H1 (cell line): ENCODE data around the gene AKT1. TPM values are rescaled to one million over a fixed set of nuclear protein-coding genes. Genes with fewer than 3 reads are reported as not detected.

ENCODE experiments used
- CTCF ChIA-PET: fragments of 300-600 bp; sonication (Branson Sonifier 250); formaldehyde crosslinking; loops from one replicate; lab custom pipeline; 2021; ENCODE audit not compliant: partially characterized antibody; lab: Charles Lee
- POLR2A ChIA-PET: fragments of 300-600 bp; sonication (Branson Sonifier 250); formaldehyde crosslinking; loops from one replicate; lab custom pipeline; 2021; ENCODE audit warnings: inconsistent platforms; ENCODE audit not compliant: partially characterized antibody; lab: Charles Lee
- DNase-seq, 2 experiments: peaks; one replicate each; pipeline versions ENCODE4 v3.0.0 to v3.0.0-alpha.2; 2010 to 2022; ENCODE audit warnings: low spot score in 2 of 2, low read depth in 1 of 2, mixed read lengths in 1 of 2
- FAIRE-seq: peaks from 2 replicates; lab custom pipeline; 2011; peaks lifted over from hg19 to GRCh38; lab: Jason Lieb, UNC
- H2AFZ ChIP-seq: 2 replicates; pipeline ENCODE4 v1.8.1; 2012; ENCODE audit warnings: low read length, inconsistent platforms
- H2AK5ac ChIP-seq: 2 replicates; pipeline ENCODE4 v1.6.1; 2013; ENCODE audit warnings: low read depth, low read length
- H2BK120ac ChIP-seq: replicated peaks from 2 replicates; pipeline ENCODE3; 2013; ENCODE audit warnings: low read depth, low read length, inconsistent platforms
- H2BK12ac ChIP-seq: 2 replicates; pipeline ENCODE4 v1.6.1; 2013; ENCODE audit warnings: low read depth, low read length
- H2BK15ac ChIP-seq: 2 replicates; pipeline ENCODE4 v1.6.1; 2013; ENCODE audit warnings: low read length
- H2BK20ac ChIP-seq: 2 replicates; pipeline ENCODE4 v1.6.1; 2013; ENCODE audit warnings: low read length
- H2BK5ac ChIP-seq: 2 replicates; pipeline ENCODE4 v1.6.1; 2013; ENCODE audit warnings: low read depth, low read length
- H3K14ac ChIP-seq: 2 replicates; pipeline ENCODE4 v1.6.1; 2013; ENCODE audit warnings: inconsistent platforms; ENCODE audit not compliant: insufficient read length
- H3K18ac ChIP-seq: 2 replicates; pipeline ENCODE4 v1.6.1; 2013; ENCODE audit warnings: low read length; ENCODE audit errors: extremely low read depth
- H3K23ac ChIP-seq: 2 replicates; pipeline ENCODE4 v1.6.1; 2013; ENCODE audit warnings: inconsistent platforms; ENCODE audit not compliant: insufficient read length
- H3K23me2 ChIP-seq: 2 replicates; pipeline ENCODE4 v1.6.1; 2013; ENCODE audit warnings: low read depth, low read length
- H3K27ac ChIP-seq: 2 replicates; pipeline ENCODE4 v1.6.1; 2011; ENCODE audit warnings: low read depth, low read length, inconsistent platforms
- H3K27me3 ChIP-seq, 4 experiments: replicated peaks in 1 of 4; 1 replicate in 1 of 4; 2 replicates in 3 of 4; pipeline versions ENCODE4 v1.6.1 to v1.8.1; 2011 to 2013; ENCODE audit warnings: low read length in 3 of 4, mild to moderate bottlenecking in 3 of 4, inconsistent platforms in 2 of 4, mixed read lengths in 2 of 4, moderate library complexity in 1 of 4; ENCODE audit not compliant: control insufficient read depth in 3 of 4, insufficient read depth in 3 of 4; ENCODE audit errors: extremely low read depth in 1 of 4
- H3K36me3 ChIP-seq, 4 experiments: 2 replicates each; pipeline versions ENCODE4 v1.6.1 to v1.8.1; 2011 to 2013; ENCODE audit warnings: mild to moderate bottlenecking in 4 of 4, low read length in 3 of 4, moderate library complexity in 2 of 4, control low read depth in 1 of 4, inconsistent platforms in 1 of 4; ENCODE audit not compliant: insufficient read depth in 4 of 4, control insufficient read depth in 2 of 4
- H3K4ac ChIP-seq: replicated peaks from 2 replicates; pipeline ENCODE3; 2013; ENCODE audit warnings: low read length, low read depth, mixed read lengths, inconsistent platforms; ENCODE audit not compliant: insufficient read length
- H3K4me1 ChIP-seq, 4 experiments: replicated peaks in 1 of 4; 1 replicate in 1 of 4; 2 replicates in 3 of 4; pipeline versions ENCODE4 v1.6.1 to v1.8.1; 2011 to 2013; ENCODE audit warnings: low read length in 3 of 4, inconsistent platforms in 2 of 4, mixed read lengths in 1 of 4; ENCODE audit not compliant: insufficient read depth in 4 of 4, control insufficient read depth in 3 of 4
- H3K4me2 ChIP-seq, 2 experiments: 2 replicates each; pipeline versions ENCODE4 v1.6.1 to v1.8.1; 2011 to 2013; ENCODE audit warnings: low read depth in 2 of 2, low read length in 2 of 2, control low read depth in 1 of 2, inconsistent platforms in 1 of 2, mild to moderate bottlenecking in 1 of 2; ENCODE audit not compliant: insufficient read depth in 1 of 2
- H3K4me3 ChIP-seq, 4 experiments: fragments of 200-600, 300-600 bp in 1 of 4; sonication (generic), shearing (Covaris generic), sonication (Bioruptor Twin) in 1 of 4; 2 replicates each; pipeline versions ENCODE4 v1.5.1 to v1.8.1; 2011 to 2016; ENCODE audit warnings: low read length in 4 of 4, low read depth in 3 of 4, control low read depth in 2 of 4, inconsistent platforms in 2 of 4, mild to moderate bottlenecking in 2 of 4, mixed read lengths in 1 of 4, moderate library complexity in 1 of 4; ENCODE audit not compliant: insufficient read depth in 2 of 4; ENCODE audit errors: extremely low read depth in 1 of 4
- H3K56ac ChIP-seq: replicated peaks from 2 replicates; pipeline ENCODE3; 2013; ENCODE audit warnings: low read depth, mild to moderate bottlenecking, mixed read lengths, low read length, inconsistent platforms; ENCODE audit not compliant: insufficient read length
- H3K79me1 ChIP-seq: 2 replicates; pipeline ENCODE4 v1.6.1; 2013; ENCODE audit warnings: low read depth, low read length, control low read depth
- H3K79me2 ChIP-seq, 2 experiments: 2 replicates each; pipeline versions ENCODE4 v1.6.1 to v1.8.1; 2012 to 2013; ENCODE audit warnings: low read length in 2 of 2, mild to moderate bottlenecking in 2 of 2, inconsistent platforms in 1 of 2; ENCODE audit not compliant: insufficient read depth in 2 of 2, control insufficient read depth in 1 of 2
- H3K9ac ChIP-seq, 4 experiments: replicated peaks in 1 of 4; 1 replicate in 1 of 4; 2 replicates in 3 of 4; pipeline versions ENCODE4 v1.6.1 to v1.8.1; 2011 to 2013; ENCODE audit warnings: low read depth in 3 of 4, low read length in 3 of 4, control low read depth in 2 of 4, mild to moderate bottlenecking in 2 of 4, moderate library complexity in 2 of 4, inconsistent platforms in 1 of 4; ENCODE audit errors: extremely low read depth in 1 of 4
- H3K9me3 ChIP-seq, 2 experiments: 2 replicates each; pipeline versions ENCODE4 v1.6.1 to v1.8.1; 2012 to 2013; ENCODE audit warnings: mild to moderate bottlenecking in 2 of 2, moderate library complexity in 2 of 2, control low read depth in 1 of 2, inconsistent platforms in 1 of 2, low read depth in 1 of 2, low read length in 1 of 2, mixed read lengths in 1 of 2; ENCODE audit not compliant: insufficient read depth in 2 of 2
- H4K20me1 ChIP-seq, 2 experiments: replicated peaks in 1 of 2; 2 replicates each; pipeline versions ENCODE3 to v1.8.1; 2011 to 2013; ENCODE audit warnings: inconsistent platforms in 2 of 2, low read length in 2 of 2, mild to moderate bottlenecking in 1 of 2; ENCODE audit not compliant: insufficient read depth in 2 of 2, control insufficient read depth in 1 of 2
- H4K5ac ChIP-seq: 2 replicates; pipeline ENCODE4 v1.6.1; 2013; ENCODE audit warnings: low read length, low read depth, mixed read lengths, inconsistent platforms; ENCODE audit not compliant: insufficient read length
- H4K8ac ChIP-seq: 2 replicates; pipeline ENCODE4 v1.8.0; 2013; ENCODE audit warnings: mild to moderate bottlenecking, moderate library complexity, low read length, inconsistent platforms; ENCODE audit not compliant: insufficient read depth; ENCODE audit errors: extremely low read depth
- H4K91ac ChIP-seq: replicated peaks from 2 replicates; pipeline ENCODE3; 2013; ENCODE audit warnings: low read length, mixed read lengths, inconsistent platforms; ENCODE audit not compliant: insufficient read length
- ASH2L ChIP-seq: fragments of 200-600, 300-600 bp; sonication (generic); IDR thresholded peaks from one replicate; pipeline ENCODE4 v1.7.1; 2017; ENCODE audit warnings: low read length
- BACH1 ChIP-seq: IDR thresholded peaks from 2 replicates; pipeline ENCODE4 v1.6.1; 2012; ENCODE audit warnings: low read length, improper control_type of control experiment
- CBX8 ChIP-seq: fragments of 300-800, 300-1000 bp; sonication (generic); IDR thresholded peaks from 2 replicates; pipeline ENCODE4 v1.7.1; 2016; ENCODE audit warnings: low read depth, low read length, borderline replicate concordance
- CTBP2 ChIP-seq: IDR thresholded peaks from 2 replicates; pipeline ENCODE4 v1.7.0; 2011; ENCODE audit warnings: borderline replicate concordance, mild to moderate bottlenecking, moderate library complexity, mixed read lengths, low read length; ENCODE audit not compliant: insufficient read depth, insufficient read length
- EP300 ChIP-seq, 2 experiments: IDR thresholded peaks; 1 replicate in 1 of 2; 2 replicates in 1 of 2; pipeline ENCODE4 v1.6.1; 2011 to 2012; ENCODE audit warnings: low read depth in 2 of 2, low read length in 2 of 2, mild to moderate bottlenecking in 2 of 2, borderline replicate concordance in 1 of 2, inconsistent platforms in 1 of 2, moderate library complexity in 1 of 2
- RXRA ChIP-seq: IDR thresholded peaks from 2 replicates; pipeline ENCODE4 v1.6.1; 2011; ENCODE audit warnings: low read depth, mild to moderate bottlenecking, low read length, moderate library complexity; ENCODE audit not compliant: insufficient read depth
- SAP30 ChIP-seq: fragments of 300-600 bp; sonication (generic); IDR thresholded peaks from 2 replicates; pipeline ENCODE4 v1.7.1; 2012; ENCODE audit warnings: low read length, moderate library complexity, mild to moderate bottlenecking, inconsistent platforms; ENCODE audit not compliant: insufficient read depth, insufficient replicate concordance
- SP1 ChIP-seq: IDR thresholded peaks from 2 replicates; pipeline ENCODE4 v1.6.1; 2011; ENCODE audit warnings: low read depth, low read length
- WGBS, 2 experiments: shearing (Covaris generic) in 1 of 2; methylation state at CpG; one replicate each; pipeline versions ENCODE4 v1.1.6 to v1.1.7; 2013 to 2015; ENCODE audit warnings: low lambda C conversion rate in 2 of 2, mixed read lengths in 2 of 2, inconsistent platforms in 1 of 2, low coverage in 1 of 2, missing lambda C conversion rate in 1 of 2; ENCODE audit not compliant: insufficient replicate concordance in 2 of 2, insufficient coverage in 1 of 2, insufficient read length in 1 of 2; ENCODE audit errors: extremely low coverage in 1 of 2, missing lambda C conversion rate in 1 of 2; 5-methylcytosine and 5-hydroxymethylcytosine counted together
- polyA plus RNA-seq, 7 experiments: library from polyadenylated mRNA; depleted of rRNA in 3 of 7; stranded (reverse) in 5 of 7; unstranded in 2 of 7; fragments of >200 nt in 5 of 7; fragments of 200-250 nt in 2 of 7; gene quantifications; 1 replicate in 5 of 7; 2 replicates in 1 of 7; 4 replicates in 1 of 7; pipeline versions ENCODE4 v1.2.1 to v1.2.3, GENCODE V29; 2011 to 2013; ENCODE audit warnings: missing spikeins in 2 of 7, mixed read lengths in 2 of 7
- total RNA-seq: library from RNA; stranded (reverse); fragmentation: NEBNext Ultra II Directional; extraction: Animal tissue kit (Norgen Biotek cat#: 25700); gene quantifications from 2 replicates; pipeline ENCODE4 v1.2.1, GENCODE V29; 2021

AKT1 gene
- total and polyA plus RNA-seq, 2 of the 8 experiments (the other 6 are each of a cell fraction or from before 2014, with no cell fraction given) = 68.1 to 71.5 TPM

DNA sequence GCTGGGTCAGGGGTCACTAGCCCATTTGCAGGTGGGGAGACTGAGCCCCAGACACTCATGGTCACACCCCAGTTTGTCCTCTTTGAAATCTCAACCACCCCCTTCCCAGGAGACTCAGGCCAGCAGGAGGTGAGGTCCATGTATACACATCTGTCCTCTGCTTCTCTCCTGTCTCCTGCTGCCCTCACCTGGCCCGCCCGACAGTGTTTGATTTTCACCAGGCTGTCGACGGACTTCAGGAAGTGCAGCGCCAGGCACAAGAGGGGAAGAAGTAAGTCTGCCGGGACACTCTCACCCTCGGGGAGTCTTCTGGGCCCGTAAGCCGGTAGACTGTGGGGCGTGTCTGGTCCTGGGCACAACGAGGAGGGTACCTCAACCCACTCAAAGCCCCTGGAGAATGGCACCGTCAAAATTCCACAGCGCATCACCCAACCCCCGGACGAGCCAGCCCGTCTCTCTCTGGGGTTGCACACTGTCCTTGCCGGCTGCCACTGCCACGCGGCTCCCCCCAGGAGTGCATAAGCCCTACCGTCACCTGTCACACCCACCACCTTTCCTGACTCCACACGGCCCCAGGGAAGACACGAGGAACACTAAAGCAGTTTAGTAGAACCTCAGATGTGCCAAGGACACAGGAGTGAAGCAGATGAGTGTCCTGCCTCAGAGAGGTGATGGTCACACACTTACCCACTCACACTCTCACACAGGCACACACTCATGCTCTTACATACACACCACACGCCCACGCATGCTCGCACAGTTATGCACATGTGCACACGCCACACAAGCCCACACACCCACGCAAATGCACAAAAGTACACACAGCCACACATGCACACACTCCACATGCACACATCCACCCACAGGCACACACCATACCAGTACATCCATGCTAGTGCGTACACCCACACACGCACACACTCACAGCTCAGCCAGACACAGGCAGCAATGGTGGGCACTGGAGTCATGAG is 55.7 kb downstream of the AKT1 start:
- Histone ChIP-seq H2BK5ac (no peak overlapping the region), H4K8ac (peak overlapping the region; percentile 25; the same call in 1 of the 2 replicates), H3K4me1 (no peaks in the 10 kb centered on the region; a peak in 1 of 7 replicates), H2AK5ac (no peak overlapping the region), H3K4me3 (no peak overlapping the region), H3K23me2 (no peaks in the 10 kb centered on the region), H4K91ac (no peak overlapping the region), H3K36me3 (peaks cover 0 to 4% (median 0%) of the 10 kb centered on the region in 4 experiments; a peak in 1 of 8 replicates), H4K20me1 (peaks cover 0 to 5% of the 10 kb centered on the region in 2 experiments), H3K27me3 (peaks cover 0 to 2% (median 0%) of the 10 kb centered on the region in 4 experiments; a peak in 2 of 7 replicates), H4K5ac (no peak overlapping the region), H2BK120ac (no peak overlapping the region), H3K4ac (no peak overlapping the region), H2BK15ac (no peak overlapping the region), H3K23ac (peak overlapping the region; percentile 59), H3K27ac (no peak overlapping the region), H3K79me2 (no peaks in the 10 kb centered on the region), H2BK12ac (no peak overlapping the region), H3K79me1 (no peaks in the 10 kb centered on the region), H3K9ac (no peak overlapping the region), H3K9me3 (no peaks in the 10 kb centered on the region), H3K18ac (no peak overlapping the region), H3K4me2 (no peak overlapping the region), H3K56ac (no peak overlapping the region), H3K14ac (no peak overlapping the region), H2BK20ac (0 out of 2 replicates have a peak overlapping the region, but pooled peaks have one; percentile 80), H2AFZ (no peak overlapping the region)
- no peak for DNase-seq
- WGBS, 2 experiments = 93% methylated on average over 29 of the region's 29 CpGs; no CpG with 5 or more reads in 1 of the 2 experiments
- POLR2A ChIA-PET = no interaction called here
- FAIRE-seq = no peak
- TF ChIP-seq SP1 = no peak
- no peak for TF ChIP-seq BACH1
- TF ChIP-seq CBX8 = no peak
- no peak for TF ChIP-seq CTBP2
- no peak for TF ChIP-seq RXRA
- no peak for TF ChIP-seq SAP30
- no peak for TF ChIP-seq EP300 (IDR thresholded peaks at IDR 0.05; ENCODE audit: borderline replicate concordance in 1 of 2, low read depth in 2 of 2, low read length in 2 of 2)
- TF ChIP-seq ASH2L = no peak
- CTCF ChIA-PET = interaction anchor here (0.6 to 1.5 kb wide), 5 partner anchors 10 to 27 kb away, joined by 3 to 4 read pairs (median 3); no protein-coding TSS in a partner anchor
